HG03575 (cell line): ENCODE results near the gene MACC1.
"Not testable (repeated sequence)": the region's sequence is repeated elsewhere in the genome, so short reads cannot be mapped to it uniquely, and the experiment has no call there.

Experiments
- ATAC-seq: cut with Tn5 transposase; IDR thresholded peaks from one replicate; pipeline ENCODE4 v1.9.1; 2021; ENCODE audit not compliant: unreplicated experiment, insufficient number of reproducible peaks, low FRiP score; ENCODE audit errors: extremely low read depth

Gene MACC1

GRCh38 chr7:20214921-20215669, 2.1 kb downstream of the MACC1 start:
- no peak for ATAC-seq

- no peak for ATAC-seq
These were observed 3.1 kb downstream of the MACC1 start for GRCh38 chr7:20214132-20214531.

GRCh38 chr7:20213378-20213777, 3.8 kb downstream of the MACC1 start:
- ATAC-seq: no peak

DNA sequence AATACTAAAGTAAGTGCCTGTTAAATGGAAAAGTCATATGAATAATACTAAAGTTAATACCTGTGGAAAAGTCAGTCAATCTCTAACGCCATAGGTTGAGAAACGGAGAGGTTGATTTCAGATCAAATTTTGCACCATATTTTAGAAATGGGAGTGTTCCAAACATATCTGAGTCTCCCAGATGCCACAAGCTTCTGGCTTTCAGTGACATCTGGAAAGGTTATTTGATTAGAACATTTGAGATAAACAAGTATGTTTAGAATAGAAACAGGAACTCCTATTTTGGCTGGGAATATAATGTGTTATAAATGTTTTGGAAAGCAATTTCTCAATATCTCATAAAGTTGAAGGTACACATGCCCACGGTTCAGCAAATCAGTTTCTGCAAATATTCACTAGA, 5.8 kb downstream of the MACC1 start:
- no peak for ATAC-seq

DNA sequence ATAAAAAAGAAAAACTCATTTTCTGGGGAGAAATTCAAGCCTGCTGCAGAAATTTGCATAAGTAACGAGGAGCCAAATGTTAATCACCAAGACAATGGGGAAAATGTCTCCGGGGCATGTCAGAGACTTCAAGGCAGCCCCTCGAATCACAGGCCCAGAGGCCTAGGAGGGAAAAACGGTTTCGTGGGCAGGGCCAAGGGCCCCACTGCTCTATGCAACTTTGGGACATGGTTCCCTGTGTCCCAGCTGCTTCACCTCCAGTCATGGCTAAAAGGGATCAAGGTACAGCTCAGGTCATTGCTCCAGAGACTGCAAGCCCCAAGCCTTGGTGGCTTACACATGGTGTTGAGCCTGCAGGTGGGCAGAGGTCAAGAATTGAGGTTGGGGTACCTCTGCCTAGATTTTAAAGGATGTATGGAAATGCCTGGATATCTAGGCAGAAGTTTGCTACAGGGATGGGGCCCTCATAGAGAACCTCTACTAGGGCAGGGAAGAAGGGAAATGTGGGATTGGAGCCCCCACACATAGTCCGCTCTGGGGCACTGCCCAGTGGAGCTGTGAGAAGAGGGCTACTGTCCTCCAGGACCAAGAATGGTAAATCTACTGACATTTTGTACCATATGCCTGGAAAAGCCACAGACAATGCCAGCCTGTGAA, 8.4 kb downstream of the MACC1 start:
- no peak for ATAC-seq

DNA sequence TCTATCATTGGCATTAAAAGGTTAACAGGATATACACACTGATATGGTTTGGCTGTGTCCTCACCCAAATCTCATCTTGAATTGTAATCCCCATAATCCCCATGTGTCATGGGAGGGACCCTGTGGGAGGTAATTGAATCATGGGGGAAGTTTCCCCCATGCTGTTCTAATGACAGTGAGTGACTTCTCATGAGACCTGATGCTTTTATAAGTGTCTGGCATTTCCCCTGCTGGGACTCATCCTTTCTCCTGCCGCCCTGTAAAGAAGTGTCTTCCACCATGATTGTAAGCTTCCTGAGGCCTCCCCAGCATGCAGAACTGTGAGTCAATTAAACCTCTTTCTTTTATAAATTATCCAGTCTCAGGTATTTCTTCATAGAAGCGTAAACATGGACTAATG, 9.4 kb downstream of the MACC1 start:
- not testable (repeated sequence) for ATAC-seq

- no peak for ATAC-seq
These were observed 10.9 kb downstream of the MACC1 start for GRCh38 chr7:20206104-20206896.

DNA sequence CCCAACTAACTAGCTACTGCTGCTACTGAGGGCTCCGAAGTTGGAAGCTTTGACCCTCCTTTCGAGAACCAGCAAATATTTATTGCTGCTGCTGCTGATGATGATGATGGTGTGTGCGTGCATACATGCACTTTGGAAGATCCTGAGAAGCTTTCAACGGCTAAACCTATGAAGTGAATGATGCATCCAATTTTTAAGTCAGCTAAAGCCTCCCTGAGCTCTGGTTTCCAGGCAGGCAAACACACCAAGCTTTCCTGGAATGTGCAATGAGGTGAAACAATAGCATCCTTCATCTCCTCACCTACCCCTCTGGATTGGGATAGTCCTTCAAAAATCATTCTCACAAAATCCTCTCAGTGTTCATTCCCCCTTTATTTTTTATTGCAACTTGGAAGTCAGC, 13.9 kb downstream of the MACC1 start:
- ATAC-seq: no peak

DNA sequence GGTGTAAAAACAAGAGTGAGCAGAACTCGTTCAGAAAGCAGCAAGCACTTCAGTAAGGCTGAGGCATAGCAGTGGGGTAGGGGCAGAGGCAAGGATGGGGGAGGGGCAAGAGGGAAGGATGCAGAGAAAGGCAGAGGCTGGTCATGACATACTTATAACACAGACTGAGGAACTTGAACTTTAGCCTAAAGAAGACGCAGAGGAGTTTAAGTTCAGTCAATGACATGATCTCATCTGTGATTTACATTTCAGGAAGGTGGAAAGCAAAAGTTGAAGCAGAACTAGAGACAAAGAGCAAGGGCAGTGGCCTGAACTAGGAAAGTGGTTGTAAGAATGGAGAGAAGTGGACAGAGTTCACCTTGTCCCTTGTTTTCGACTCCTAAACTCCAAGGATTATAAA, 15.8 kb downstream of the MACC1 start:
- no peak for ATAC-seq

DNA sequence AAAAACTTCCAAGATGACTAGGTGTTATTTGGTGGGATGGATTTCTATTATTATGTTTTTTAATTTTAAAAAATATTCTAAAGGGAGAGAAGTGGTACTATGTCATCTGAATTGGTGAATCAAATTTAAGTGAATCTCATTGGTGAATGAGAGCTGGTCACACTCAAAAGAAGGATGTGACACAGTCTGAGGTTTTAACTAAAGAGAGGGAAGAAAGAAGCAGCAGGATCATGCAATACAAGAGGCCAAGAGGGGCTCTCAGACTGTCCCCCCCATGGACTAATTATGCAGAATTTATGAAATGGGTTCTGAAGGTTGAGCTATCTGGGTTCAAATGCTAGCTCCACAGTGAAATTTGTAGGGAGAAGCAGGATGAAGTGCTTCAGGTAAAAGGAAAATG, 16.2 kb downstream of the MACC1 start:
- ATAC-seq: no peak

GRCh38 chr7:20200361-20200760, 16.8 kb downstream of the MACC1 start:
- peak; percentile 19 for ATAC-seq

DNA sequence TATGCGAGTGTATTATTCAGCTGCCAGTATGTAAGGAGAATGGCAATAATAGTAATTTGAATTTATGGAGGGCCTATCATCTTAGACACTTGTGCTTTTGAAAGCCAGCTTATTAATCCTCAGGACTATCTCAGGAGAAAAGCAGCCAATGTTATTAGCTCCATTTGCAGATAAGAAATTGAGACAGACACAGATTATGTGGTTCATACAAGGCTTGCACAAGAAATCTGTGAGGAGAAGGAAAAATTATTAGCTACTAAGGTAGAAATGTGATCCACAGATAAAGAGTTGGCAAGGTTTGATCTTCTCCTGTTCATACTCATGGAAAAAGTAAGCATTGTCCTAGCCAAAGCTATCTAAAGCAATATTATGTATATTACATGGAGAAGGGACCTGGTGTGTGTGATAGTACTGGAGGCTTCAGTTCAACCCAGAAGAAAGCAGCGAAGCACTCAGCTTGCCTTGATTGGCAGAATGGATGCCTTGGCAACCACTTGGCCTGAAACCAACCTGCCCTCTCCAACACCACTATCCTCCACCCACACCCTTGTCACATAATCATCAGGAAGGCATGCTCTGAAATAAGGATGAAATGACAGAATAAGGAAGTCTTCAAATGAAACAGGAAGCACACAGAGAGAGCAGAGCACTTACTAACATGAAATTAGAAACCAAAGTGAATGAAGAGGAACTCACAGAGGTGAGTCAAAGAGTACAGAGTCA, 18.0 kb downstream of the MACC1 start:
- peak; percentile 87 for ATAC-seq

DNA sequence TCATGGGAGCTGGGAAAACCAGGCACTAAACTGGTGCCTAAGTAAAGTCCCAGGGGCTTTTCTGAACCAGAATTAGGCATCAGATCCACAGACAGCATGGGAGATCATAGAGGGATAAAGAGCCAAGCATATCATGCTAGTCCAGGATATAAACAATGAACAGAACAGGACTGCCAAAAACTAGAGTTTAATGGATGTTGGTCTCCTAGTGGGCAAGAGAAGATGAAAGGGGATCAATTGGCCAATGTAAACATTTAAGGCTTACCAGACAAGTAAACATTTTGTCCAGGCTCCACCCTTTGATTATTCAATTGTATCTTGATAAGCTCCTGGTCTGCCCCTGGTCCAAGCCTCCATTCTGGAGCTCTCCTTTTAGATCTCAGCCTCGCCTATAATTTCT, 18.9 kb downstream of the MACC1 start:
- no peak for ATAC-seq

DNA sequence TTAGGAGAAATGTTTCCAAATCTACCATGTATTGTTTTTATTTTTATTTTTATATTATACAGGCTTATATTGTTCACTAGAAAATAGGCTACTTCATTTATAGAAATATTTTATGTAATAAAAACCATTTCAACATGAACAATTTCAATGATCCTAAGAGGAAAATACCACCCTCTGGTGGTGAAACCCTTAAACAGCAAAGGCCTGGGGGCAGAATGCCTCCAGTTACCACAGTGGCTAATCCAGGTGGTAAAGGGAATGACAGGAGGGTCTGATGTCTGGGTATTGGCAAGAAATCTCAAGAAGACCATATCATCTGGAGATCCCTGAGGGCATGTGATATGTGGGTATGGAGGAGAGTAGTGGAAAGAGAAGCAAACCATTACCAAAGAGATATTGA, 19.3 kb downstream of the MACC1 start:
- ATAC-seq: no peak

DNA sequence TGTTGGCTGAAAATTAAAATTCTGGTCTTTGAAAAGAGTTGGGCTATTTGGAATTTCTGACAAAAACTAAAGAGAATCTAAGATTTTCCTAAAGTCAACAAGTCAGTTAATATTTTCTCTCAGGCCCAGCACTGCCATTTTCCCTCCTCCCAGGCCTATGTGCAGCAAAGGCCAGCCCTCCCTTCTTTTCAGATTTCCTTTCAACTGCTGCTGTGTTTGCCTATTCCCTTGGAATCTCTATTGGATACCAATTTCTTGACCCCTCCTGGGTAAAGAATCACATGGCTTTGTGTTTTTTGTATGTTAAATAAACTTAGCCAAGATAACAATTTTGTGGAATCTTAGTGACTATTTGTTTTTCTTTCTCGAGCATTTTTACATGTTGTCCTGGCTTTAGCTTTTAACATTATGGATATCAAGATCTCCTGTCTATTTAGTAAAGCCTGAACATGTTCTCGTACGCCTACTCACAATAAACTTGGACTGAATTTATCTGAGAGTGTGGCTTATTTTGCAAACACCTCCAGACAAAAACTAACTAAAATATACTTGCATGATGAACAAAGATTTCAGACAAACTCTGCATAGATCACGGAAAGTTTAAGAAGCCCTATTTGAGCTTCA, 19.9 kb downstream of the MACC1 start:
- no peak for ATAC-seq

DNA sequence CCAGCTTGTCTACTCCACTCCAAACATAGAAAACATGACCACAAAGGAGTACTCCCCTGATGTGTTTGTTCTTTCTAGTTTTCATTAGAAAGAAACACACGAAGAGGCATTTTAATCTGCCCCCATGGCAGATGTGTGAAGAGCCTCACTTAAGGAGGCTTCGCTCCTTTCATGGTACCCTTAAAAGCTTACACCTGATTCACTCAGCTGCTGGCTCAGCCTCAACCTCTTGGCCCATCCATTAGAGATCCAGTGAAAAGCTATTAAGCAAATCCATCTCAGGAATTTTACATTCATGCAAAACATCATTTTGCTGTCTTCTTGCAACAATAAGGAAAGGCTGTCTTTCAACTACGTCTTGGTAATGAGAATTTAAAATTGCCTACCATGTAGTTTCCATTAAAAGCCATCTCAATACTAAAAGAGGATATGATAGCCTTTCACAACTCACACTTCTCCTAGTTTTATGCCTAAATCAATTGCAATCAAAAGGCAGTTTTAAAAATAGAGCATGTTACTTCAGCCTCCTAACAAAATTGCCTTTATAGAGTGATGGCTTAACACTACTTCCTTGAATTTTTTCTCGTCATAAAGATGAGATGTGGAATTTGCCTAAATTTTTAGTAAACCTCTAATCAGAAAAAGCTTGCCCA, 22.7 kb downstream of the MACC1 start:
- ATAC-seq: no peak

DNA sequence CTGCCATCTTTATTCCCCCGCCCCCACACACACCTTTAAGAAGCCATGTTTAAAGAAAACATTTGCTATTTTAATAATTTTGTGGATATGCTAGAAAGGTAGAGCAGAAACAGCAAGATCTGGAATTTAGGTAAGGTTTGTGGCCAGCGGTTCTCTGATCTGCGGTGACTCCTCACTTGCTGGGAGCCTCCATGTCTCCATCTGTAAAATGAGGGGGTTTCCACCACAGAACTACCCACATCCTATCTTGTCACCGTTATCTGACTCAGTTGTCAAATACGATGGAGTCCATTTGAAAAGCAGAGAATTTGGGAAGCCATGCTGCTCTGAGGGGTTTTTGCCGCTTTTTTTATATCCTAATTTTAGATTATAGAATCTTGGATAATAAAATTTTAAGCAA, 23.3 kb downstream of the MACC1 start:
- no peak for ATAC-seq

DNA sequence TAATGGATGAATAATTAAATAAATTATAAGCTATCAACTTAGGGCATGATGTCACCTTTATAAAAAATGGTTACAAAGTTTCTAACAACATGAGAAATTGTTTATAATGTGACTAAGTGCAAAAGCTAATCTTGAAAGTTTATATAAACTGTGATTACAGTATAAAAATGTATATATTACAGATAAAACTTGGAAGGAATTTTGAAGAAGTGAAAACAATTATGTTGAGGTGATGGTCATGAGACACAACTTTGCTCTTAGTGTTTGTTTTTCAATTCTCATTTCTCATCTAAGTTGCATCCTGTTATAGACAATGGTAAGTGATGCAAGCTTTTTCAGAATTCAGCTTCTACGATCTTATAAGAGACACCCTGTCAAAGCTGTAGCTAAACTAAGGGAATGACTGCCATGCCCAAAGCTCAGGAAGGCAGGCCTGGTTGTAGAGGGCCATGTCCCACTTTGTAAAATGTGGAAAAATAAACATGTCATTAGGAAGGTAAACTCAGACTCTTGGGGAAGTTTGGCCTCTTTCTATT, 23.9 kb downstream of the MACC1 start:
- ATAC-seq: peak; percentile 68
